Neural crest cell (in vitro differentiated cells): ENCODE results near the gene SRPK2. TPM values are rescaled to one million over a fixed set of nuclear protein-coding genes. Genes with fewer than 3 reads are reported as not detected.
"Not testable (repeated sequence)": the region's sequence is repeated elsewhere in the genome, so short reads cannot be mapped to it uniquely, and the experiment has no call there.

Experiments
- DNase-seq: peaks from one replicate; pipeline ENCODE4 v3.0.0; 2021; ENCODE audit warnings: low read depth, mixed read lengths, low spot score
- H3K27ac Mint-ChIP-seq: one replicate; pipeline ENCODE4 v1.8.0; 2021; ENCODE audit warnings: mild to moderate bottlenecking, mixed read lengths; ENCODE audit not compliant: unreplicated experiment
- H3K27me3 Mint-ChIP-seq: 2 replicates; pipeline ENCODE4 v1.8.0; 2021; ENCODE audit warnings: low read depth, mild to moderate bottlenecking, mixed read lengths
- H3K36me3 Mint-ChIP-seq: 2 replicates; pipeline ENCODE4 v1.8.0; 2021; ENCODE audit warnings: low read depth, mild to moderate bottlenecking, mixed read lengths
- H3K4me1 Mint-ChIP-seq: 2 replicates; pipeline ENCODE4 v1.8.0; 2021; ENCODE audit warnings: mixed read lengths
- H3K4me3 Mint-ChIP-seq: one replicate; pipeline ENCODE4 v1.8.0; 2021; ENCODE audit warnings: mild to moderate bottlenecking, mixed read lengths
- H3K9me3 Mint-ChIP-seq: 2 replicates; pipeline ENCODE4 v1.8.0; 2021; ENCODE audit warnings: mixed read lengths
- total RNA-seq: library from RNA; stranded (reverse); gene quantifications from 2 replicates; pipeline ENCODE4 v1.2.1, GENCODE V29; 2021
- TF ChIP-seq, protein P1 (sequence below): fragments of 200-600 bp; sonication (generic); conservative IDR thresholded peaks from 2 replicates; pipeline ENCODE4 v1.5.0; 2021; ENCODE audit warnings: antibody characterized with exemption, mild to moderate bottlenecking

Gene SRPK2
- total RNA-seq, 1 donor from 2014 or later = 44.6 TPM

DNA sequence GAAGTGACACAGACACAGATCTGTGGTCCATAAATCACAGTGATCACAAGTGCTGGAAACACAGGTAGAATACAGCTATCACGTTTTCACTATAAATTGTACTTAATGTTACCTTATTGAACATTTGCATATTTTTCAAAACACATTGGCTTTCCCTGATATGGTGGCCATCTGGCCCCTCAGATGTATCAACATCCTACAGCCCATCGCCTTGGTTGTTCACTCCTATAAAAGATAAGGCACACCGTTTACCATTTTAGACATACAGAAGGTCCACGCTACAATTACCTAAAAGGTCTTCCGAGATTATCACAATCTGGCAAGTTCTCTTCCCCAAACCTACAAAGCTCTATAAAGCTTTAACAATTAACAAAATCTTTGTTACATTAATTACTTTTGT is 91.4 kb downstream of the SRPK2 start:
- H3K4me1 Mint-ChIP-seq = peaks cover 37% of the 10 kb centered on the region
- no peaks in the 10 kb centered on the region for H3K27me3 Mint-ChIP-seq
- no peaks in the 10 kb centered on the region for H3K36me3 Mint-ChIP-seq
- H3K4me3 Mint-ChIP-seq = no peak overlapping the region
- H3K27ac Mint-ChIP-seq = no peak overlapping the region
- no peak for DNase-seq
- no peaks in the 10 kb centered on the region for H3K9me3 Mint-ChIP-seq
- TF ChIP-seq, protein P1, sequence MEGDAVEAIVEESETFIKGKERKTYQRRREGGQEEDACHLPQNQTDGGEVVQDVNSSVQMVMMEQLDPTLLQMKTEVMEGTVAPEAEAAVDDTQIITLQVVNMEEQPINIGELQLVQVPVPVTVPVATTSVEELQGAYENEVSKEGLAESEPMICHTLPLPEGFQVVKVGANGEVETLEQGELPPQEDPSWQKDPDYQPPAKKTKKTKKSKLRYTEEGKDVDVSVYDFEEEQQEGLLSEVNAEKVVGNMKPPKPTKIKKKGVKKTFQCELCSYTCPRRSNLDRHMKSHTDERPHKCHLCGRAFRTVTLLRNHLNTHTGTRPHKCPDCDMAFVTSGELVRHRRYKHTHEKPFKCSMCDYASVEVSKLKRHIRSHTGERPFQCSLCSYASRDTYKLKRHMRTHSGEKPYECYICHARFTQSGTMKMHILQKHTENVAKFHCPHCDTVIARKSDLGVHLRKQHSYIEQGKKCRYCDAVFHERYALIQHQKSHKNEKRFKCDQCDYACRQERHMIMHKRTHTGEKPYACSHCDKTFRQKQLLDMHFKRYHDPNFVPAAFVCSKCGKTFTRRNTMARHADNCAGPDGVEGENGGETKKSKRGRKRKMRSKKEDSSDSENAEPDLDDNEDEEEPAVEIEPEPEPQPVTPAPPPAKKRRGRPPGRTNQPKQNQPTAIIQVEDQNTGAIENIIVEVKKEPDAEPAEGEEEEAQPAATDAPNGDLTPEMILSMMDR = no peak

DNA sequence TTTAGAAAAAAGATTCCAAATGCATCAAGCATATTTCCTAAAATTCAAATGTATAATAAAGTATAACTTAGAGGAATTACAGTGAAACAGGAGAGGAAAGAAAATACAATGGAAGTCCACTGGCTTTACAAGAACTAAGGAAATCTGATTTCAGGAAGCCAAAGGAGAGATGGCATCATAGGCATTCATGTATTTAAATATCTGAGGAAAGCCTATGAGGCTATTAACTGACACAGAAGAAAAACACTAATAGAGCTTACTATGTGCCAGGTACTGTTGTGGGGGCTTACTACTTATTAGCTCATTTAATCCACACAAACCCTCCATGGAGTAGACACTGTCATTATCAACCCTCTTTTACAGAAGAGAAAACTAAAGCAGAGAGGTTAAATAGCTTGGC is 92.2 kb downstream of the SRPK2 start:
- no peak overlapping the region for H3K4me3 Mint-ChIP-seq
- H3K4me1 Mint-ChIP-seq = peaks cover 33% of the 10 kb centered on the region
- no peaks in the 10 kb centered on the region for H3K9me3 Mint-ChIP-seq
- no peaks in the 10 kb centered on the region for H3K27me3 Mint-ChIP-seq
- no peak for DNase-seq
- H3K27ac Mint-ChIP-seq = no peak overlapping the region
- H3K36me3 Mint-ChIP-seq = no peaks in the 10 kb centered on the region
- TF ChIP-seq, protein P1 = no peak

DNA sequence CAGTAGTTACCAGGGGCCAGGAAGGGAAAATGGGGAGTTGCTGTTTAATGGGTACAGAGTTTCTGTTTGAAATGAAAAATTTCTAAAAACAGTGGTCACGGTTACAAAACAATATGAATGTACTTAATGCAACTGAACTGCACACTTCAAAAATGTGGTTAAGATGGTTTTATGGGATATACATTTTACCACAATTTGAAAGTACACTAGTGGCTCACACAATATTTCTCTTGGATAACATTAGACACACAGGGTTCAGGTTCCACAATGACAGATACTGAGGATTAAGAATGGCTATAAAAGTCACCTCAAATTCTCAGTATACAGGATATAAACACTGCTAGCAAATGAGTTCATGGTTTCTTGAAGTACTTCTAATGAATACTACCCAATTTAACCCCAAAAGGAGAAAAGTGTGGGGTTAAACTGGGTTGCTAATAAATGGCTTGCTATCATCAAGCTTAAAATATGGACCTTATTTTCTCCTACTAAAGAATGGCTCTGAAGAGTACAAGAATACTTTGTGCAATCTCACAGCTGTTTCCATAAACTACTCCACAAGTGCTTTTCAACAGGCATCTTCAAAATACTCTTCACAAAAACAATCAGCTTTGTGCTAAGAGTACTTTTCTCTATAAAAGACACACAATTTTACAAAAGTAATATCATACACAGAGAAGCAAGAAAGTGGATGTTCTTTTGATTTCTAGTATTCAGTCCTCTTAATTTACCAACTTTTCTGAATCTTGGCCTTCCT is 92.9 kb downstream of the SRPK2 start:
- DNase-seq = no peak
- H3K4me3 Mint-ChIP-seq = no peak overlapping the region
- H3K4me1 Mint-ChIP-seq = peaks cover 32% of the 10 kb centered on the region
- no peaks in the 10 kb centered on the region for H3K9me3 Mint-ChIP-seq
- H3K27ac Mint-ChIP-seq = peak overlapping the region; percentile 57
- H3K36me3 Mint-ChIP-seq = no peaks in the 10 kb centered on the region
- H3K27me3 Mint-ChIP-seq = no peaks in the 10 kb centered on the region
- TF ChIP-seq, protein P1 = no peak

DNA sequence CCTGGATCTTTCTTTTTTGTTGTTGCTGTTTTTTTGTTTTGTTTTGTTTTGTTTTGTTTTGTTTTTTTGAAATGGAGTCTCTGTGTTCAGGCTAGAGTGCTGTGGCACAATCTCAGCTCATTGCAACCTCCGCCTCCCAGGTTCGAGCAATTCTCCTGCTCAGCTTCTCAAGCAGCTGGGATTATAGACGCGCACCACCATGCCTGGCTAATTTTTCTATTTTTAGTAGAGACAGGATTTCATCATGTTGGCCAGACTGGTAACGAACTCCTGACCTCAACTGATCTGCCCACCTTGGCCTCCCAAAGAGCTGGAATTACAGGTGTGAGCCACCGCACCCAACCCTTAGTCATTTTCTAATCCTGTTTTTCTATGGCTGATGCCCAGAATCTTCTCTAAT is 94.2 kb downstream of the SRPK2 start:
- not testable (repeated sequence) for H3K27me3 Mint-ChIP-seq, H3K36me3 Mint-ChIP-seq, H3K9me3 Mint-ChIP-seq, DNase-seq, H3K4me3 Mint-ChIP-seq
- Mint-ChIP-seq H3K27ac (peak overlapping the region; percentile 78), H3K4me1 (peaks cover 38% of the 10 kb centered on the region)

DNA sequence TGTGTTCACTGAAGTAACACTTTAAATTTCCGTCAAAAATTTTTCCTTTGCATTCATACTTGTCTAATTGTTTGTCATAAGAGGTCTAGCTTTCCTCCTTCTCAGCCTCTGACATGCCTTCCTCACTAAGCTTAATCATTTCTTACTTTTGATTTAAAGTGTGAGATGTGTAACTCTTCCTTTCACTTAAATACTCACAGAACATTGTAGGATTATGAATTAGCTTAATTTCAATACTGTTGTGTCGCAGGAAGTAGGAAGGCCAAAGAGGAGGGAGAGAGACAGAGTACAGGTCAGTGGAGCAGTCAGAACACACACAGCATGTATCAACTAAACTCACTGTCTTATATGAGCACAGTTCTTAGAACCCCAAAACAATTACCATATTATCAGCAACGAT is 99.0 kb downstream of the SRPK2 start:
- H3K4me1 Mint-ChIP-seq = peaks cover 24% of the 10 kb centered on the region
- no peaks in the 10 kb centered on the region for H3K36me3 Mint-ChIP-seq
- H3K27me3 Mint-ChIP-seq = no peaks in the 10 kb centered on the region
- TF ChIP-seq, protein P1 = no peak
- DNase-seq = no peak
- H3K4me3 Mint-ChIP-seq = no peak overlapping the region
- no peaks in the 10 kb centered on the region for H3K9me3 Mint-ChIP-seq
- no peak overlapping the region for H3K27ac Mint-ChIP-seq

DNA sequence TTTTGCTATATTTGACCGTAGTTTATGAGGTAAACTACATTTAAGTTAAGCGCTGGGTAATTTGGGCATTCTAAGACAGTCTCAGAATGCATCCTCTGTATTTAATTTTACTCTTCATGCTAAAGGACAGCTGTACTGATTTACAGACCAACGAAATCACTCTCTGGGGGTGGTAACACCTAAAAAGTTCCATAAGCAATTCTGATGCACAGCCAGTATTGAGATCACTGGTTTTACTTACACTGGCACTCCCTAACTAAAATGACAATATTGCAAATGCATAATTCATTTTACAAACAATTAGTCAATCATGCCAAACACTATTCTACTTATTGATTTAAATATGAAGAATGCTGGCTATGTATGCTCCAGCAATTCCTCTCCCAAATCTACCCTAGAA is 102.3 kb downstream of the SRPK2 start:
- H3K27ac Mint-ChIP-seq = no peak overlapping the region
- peaks cover 2% of the 10 kb centered on the region for H3K36me3 Mint-ChIP-seq
- peaks cover 25% of the 10 kb centered on the region for H3K4me1 Mint-ChIP-seq
- H3K27me3 Mint-ChIP-seq = no peaks in the 10 kb centered on the region
- H3K9me3 Mint-ChIP-seq = no peaks in the 10 kb centered on the region
- TF ChIP-seq, protein P1 = no peak
- DNase-seq = no peak
- H3K4me3 Mint-ChIP-seq = no peak overlapping the region
